GM19351 (cell line): ENCODE results near the gene LAMP1.
"Not testable (repeated sequence)": the region's sequence is repeated elsewhere in the genome, so short reads cannot be mapped to it uniquely, and the experiment has no call there.

Experiments used
- ATAC-seq: cut with Tn5 transposase; IDR thresholded peaks from one replicate; pipeline ENCODE4 v1.9.1; 2021; ENCODE audit warnings: mild to moderate bottlenecking, moderate library complexity; ENCODE audit not compliant: unreplicated experiment

Gene LAMP1

DNA sequence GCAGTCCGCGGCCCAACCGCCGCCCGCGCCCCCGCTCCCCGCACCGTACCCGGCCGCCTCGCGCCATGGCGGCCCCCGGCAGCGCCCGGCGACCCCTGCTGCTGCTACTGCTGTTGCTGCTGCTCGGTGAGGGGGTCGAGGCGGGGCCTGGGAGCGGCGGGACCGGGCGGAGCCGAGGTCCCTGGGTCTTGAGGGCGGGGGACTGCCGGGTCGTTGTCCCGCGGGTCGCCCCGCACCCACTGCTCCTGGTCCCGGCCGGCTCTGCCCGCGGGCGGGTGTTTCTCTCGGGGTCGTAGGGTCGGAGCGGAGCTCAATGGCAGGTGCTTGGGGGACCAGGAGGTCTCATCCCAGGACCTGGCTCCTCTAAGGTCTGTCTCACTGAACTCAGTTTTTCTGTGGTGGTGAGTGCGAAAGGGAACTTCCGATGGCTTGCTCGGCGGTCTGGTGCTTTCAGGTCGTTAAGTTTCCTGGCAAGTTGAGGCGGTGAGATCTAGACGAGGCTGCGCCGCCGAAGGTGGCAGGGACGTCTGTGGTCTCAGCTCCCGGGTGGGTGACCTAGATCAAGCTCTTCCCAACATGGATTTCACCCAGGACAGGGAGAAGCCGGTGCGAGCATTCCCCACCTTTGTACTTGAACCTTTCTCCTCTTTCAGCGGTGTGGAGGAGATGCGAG, 467 bp downstream of the LAMP1 start:
- ATAC-seq: peak; percentile 30

DNA sequence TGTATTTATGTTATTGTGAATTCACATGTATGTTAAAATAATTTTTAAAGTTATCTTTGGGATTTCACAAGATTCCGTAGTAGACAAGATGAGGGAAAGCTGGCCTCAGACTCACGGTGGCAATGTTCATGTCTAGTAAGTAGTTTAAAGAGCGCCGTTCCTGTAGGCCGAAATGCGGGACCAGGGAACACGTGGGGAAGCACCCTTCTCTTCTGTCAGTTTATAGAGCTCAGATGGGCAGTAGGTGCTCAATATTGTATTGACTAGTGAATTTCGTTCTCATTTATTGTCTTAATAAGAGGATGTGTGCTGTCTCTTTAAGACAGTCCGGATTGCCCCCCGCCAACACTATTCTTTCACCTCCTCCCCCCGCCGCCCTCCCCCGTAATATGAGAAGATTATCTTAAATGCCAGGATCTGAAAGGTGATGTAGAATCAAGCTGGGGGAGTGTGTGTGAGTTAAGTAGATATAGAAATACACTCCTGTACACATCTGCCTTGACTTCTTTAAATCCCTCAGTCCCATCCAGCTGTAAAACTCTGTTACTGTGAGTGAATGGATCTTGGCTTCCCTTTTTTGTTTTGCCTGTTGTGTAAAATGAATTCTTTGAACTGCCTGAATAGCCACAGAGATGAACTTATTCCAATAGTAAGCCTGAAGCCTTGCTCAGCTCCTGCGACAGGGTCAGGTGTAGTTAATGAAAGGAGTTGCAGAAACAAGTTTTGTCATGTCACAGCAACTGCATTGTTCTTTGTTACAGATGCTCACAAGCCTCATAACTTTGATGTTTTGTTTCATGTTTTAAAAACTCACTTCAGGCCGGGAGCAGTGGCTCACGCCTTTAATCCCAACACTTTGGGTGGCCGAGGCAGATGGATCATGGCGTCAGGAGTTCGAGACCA, 1.3 kb downstream of the LAMP1 start:
- ATAC-seq: no peak

GRCh38 chr13:113299951-113300350, 2.9 kb downstream of the LAMP1 start:
- ATAC-seq: peak; percentile 41

DNA sequence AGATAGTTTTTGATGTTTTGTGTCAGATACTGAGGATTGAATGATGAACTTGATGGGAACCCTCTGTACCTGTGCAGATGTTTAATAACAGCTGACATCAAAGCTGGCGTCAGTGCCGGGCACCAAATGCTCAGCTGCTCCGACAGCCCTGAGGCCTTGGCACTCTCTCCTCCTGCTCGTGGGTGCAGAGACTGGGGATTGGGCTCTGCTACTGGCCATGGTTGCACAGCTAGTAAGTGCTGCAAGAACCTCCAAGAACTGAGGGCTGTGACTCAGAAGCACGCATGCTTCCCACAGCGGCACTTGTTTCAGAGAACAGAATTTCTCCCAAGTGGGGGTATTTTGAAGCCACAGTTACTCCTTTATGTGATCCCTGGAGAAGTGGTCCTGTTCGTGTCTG, 5.9 kb downstream of the LAMP1 start:
- no peak for ATAC-seq

DNA sequence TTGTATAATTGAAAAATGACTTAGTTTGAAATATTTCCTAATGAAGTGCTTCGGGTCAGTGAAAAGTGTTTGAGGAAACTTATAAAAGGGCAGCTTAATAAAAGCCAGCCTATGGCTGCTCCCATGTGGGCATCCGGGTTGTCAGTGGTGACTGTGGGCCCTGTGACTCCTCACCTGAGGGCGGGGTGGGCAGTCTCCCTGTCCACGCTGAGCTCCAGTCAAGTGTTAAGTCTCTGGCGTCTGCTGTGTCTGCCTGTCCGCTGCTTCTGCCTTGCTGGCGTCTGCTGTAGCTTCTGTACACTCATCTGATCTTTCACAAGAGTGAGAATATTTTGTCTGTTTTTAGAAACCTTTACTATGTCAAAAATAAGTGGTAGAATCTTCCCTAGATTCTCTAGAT, 7.1 kb downstream of the LAMP1 start:
- ATAC-seq: no peak

DNA sequence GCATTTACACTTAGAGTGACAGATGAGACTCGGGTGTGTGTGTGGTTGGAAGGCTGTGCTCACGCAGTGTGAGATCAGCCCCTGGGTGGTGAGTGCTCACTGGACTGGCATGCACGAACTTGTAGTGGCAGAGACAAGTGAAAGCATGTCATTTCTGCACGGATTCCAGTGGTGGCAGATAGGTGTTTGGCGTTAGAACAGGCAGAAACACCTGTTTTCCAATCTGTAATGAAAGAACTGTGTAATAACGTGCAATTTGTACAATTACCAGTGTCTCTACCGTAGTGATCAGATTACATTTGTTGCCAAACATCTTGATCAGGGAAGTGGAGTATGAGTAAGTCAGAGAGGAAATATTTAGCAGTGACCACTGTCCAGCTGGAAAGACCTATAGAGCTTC, 8.2 kb downstream of the LAMP1 start:
- ATAC-seq: no peak

GRCh38 chr13:113307491-113307890, 10.5 kb downstream of the LAMP1 start:
- ATAC-seq: no peak

DNA sequence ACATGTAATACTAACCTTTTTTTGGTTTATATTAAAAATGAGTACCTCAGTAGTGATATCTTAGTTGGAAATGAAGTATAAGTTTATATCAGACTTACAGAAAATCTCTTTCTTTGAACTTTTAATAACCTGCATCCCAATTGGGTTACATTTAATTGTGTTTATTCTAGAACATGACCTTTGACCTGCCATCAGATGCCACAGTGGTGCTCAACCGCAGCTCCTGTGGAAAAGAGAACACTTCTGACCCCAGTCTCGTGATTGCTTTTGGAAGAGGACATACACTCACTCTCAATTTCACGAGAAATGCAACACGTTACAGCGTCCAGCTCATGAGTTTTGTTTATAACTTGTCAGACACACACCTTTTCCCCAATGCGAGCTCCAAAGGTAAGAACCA, 12.4 kb downstream of the LAMP1 start:
- ATAC-seq: no peak

DNA sequence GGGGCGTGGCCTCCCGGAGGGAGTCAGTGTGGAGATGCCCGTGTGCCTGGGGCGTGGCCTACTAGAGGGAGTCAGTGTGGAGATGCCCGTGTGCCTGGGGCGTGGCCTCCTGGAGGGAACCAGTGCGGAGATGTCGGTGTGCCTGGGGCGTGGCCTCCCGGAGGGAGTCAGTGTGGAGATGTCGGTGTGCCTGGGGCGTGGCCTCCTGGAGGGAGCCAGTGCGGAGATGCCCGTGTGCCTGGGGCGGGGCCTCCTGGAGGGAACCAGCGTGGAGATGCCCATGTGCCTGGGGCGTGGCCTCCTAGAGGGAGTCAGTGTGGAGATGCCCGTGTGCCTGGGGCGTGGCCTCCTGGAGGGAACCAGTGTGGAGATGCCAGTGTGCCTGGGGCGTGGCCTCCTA, 17.1 kb downstream of the LAMP1 start:
- not testable (repeated sequence) for ATAC-seq

- not testable (repeated sequence) for ATAC-seq
These were observed 17.9 kb downstream of the LAMP1 start for GRCh38 chr13:113314895-113315470.

DNA sequence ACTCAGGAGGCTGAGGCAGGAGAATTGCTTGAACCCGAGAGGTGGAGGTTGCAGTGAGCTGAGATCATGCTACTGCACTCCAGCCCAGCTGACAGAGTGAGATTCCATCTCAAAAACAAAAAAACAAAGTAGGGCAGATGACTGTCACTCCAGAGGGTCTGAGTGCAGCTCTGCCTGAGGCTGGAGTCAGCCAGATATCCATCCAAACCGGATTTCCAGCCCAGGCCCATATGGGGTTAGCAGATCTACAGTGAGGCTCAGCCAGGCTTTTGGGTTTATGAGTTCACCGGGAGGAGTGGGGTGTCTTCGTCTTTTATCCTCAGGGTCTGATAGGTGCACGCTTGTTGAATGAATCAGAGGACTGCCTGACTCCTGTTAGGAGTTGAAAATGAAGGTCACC, 19.0 kb downstream of the LAMP1 start:
- ATAC-seq: no peak

DNA sequence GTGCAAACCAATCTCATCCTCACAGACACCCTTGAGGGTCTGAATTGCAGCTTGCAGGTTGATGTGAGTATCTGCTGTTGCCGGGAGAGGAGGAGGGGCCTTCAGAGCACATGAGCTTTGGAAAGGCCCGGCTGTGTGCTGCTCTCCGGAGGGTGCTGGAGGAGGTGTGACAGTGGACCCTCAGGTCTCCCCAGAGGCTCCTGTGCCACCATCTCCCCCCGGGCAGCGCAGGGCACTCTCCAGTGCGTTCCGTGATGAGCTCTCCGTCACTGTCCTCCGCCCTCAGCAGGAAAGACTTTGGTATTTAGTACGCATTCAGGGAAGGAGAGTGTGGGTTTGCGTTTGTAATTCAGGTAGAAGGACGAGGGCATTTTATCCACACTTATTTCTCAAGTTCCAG, 20.0 kb downstream of the LAMP1 start:
- ATAC-seq: no peak

GRCh38 chr13:113318956-113319355, 21.9 kb downstream of the LAMP1 start:
- no peak for ATAC-seq

DNA sequence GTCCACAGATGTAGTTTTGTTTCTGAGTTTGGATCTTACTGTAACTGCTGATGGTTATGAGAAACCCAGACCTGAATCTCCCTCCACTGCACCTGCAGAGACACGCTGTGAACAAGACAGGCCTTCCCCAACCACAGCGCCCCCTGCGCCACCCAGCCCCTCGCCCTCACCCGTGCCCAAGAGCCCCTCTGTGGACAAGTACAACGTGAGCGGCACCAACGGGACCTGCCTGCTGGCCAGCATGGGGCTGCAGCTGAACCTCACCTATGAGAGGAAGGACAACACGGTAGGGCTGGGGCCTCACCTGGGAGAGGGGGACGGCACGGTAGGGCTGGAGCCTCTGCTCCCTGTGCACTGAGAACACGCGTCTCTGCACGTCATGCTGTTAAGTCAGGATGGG, 22.3 kb downstream of the LAMP1 start:
- no peak for ATAC-seq

- ATAC-seq: no peak
These were observed 23.3 kb downstream of the LAMP1 start for GRCh38 chr13:113320226-113320875.

GRCh38 chr13:113321546-113321945, 24.5 kb downstream of the LAMP1 start:
- no peak for ATAC-seq

GRCh38 chr13:113322043-113322461, 25.0 kb downstream of the LAMP1 start:
- no peak for ATAC-seq

DNA sequence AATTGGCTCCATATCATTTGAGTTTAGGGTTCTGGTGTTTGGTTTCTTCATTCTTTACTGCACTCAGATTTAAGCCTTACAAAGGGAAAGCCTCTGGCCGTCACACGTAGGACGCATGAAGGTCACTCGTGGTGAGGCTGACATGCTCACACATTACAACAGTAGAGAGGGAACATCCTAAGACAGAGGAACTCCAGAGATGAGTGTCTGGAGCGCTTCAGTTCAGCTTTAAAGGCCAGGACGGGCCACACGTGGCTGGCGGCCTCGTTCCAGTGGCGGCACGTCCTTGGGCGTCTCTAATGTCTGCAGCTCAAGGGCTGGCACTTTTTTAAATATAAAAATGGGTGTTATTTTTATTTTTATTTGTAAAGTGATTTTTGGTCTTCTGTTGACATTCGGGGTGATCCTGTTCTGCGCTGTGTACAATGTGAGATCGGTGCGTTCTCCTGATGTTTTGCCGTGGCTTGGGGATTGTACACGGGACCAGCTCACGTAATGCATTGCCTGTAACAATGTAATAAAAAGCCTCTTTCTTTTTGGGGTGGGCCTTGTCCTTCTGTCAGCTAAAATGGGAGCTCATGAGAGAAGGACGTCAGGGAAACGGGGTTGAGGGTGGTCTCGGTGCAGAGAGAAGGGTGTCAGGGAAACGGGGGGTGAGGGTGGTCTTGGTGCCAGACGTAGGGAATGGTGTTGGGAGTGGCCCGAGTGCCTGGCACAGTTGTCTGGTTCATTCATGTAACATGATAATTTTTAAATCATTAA, 26.0 kb downstream of the LAMP1 start:
- no peak for ATAC-seq

DNA sequence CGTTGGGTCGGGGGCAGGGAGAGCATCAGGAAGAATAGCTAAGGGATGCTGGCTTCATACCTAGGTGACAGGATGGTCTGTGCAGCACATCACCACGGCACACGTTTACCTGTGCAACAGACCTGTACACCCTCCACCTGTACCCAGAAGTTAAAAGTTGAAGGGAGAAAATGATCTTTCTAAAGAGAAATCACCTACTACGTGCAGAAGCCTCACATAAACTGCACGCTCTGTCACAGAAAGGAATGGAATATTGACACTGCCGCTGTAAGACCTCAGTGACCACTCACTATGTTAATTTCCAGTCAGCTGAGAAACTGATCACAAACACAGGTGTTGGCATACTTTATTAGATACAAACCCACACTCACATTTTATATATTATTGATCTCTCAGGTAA, 26.8 kb downstream of the LAMP1 start:
- ATAC-seq: no peak

DNA sequence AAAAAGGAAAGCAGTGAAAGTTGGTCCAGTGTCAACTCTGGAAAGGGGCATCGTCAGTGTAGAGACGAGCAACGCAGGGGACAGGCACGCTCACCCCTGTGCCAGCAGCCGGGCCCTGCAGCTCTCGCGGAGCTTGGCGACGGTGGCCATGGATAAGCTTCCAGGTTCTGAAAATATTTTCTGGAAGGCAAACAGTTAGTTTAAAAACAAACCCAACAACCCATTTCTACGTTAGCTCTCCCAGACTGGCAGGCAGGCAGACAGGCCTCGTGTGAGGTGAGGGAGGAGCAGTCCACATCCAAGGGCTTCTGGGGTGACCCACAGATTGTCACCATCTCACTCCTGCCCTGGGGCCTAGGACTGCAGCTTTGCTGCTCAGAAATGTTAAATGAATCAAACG, 27.4 kb downstream of the LAMP1 start:
- no peak for ATAC-seq

- ATAC-seq: no peak
These were observed 28.7 kb downstream of the LAMP1 start for GRCh38 chr13:113325779-113326178.
